ENCODE measurements around the gene SUGP1.

Gene SUGP1

DNA sequence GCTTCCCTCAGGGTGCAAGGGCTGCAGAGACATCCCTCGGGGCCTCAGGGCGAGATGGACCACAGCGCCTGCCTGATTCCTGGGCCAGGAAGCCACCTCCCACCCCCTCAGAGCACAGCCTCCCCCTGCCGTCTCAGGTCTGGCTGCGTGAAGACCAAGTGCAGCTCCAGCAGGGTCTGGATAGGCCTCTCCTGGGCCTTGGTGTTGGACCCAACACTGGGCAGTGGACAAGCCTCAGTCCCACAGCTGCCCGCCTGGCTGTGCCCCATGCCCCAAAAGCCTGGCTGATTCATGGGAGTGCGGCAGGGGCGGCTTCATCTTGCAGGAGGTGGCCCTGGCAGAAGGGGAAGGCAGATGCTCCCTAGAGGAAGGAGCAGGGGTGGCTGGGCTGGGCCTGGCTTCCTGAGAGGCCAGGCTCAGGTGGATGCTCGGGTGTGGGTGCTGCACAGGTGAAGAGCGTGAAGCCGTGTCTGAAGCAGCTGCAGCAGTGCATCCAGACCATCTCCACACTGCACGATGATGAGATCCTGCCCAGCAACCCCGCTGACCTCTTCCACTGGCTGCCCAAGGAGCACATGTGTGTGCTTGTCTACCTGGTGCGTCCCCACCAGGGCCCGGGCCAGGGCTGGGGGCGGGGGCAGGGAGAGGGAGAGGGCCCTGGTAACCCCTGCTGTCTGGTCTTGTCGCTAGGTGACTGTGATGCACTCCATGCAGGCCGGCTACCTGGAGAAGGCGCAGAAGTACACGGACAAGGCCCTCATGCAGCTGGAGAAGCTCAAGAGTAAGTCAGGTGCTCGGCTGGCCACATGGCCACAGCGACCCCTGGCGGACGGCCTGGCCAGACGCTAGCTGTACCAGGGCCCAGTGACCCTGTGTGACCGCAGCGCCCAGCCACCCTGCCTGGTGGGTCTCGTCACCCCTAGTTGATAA lies 22.0 kb upstream of the SUGP1 start:
- Histone ChIP-seq H4K20me1 (peaks cover 48% of the 10 kb centered on the region), H3K9ac (no peak overlapping the region), H3K9me3 (no peaks in the 10 kb centered on the region), H3K27ac (no peak overlapping the region), H3K27me3 (no peaks in the 10 kb centered on the region), H3K36me3 (peaks cover 98% of the 10 kb centered on the region), H3K4me3 (no peak overlapping the region), H3K4me1 (no peaks in the 10 kb centered on the region), H3K4me2 (no peak overlapping the region)
- TF ChIP-seq Cebpa-rat (IDR thresholded peaks at IDR 0.05), result no peak

- no peak overlapping the region for H3K4me3 ChIP-seq
- no peaks in the 10 kb centered on the region for H3K4me1 ChIP-seq
- H3K27me3 ChIP-seq, result no peaks in the 10 kb centered on the region
- H3K9me3 ChIP-seq, result no peaks in the 10 kb centered on the region
- no peak for TF ChIP-seq Cebpa-rat (IDR thresholded peaks at IDR 0.05)
- H3K4me2 ChIP-seq, result no peak overlapping the region
- H3K27ac ChIP-seq, result no peak overlapping the region
- peaks cover 59% of the 10 kb centered on the region for H4K20me1 ChIP-seq
- peaks cover 98% of the 10 kb centered on the region for H3K36me3 ChIP-seq
- no peak overlapping the region for H3K9ac ChIP-seq
These were observed 20.7 kb upstream of the SUGP1 start for GRCh38 chr19:19341026-19341425.

DNA sequence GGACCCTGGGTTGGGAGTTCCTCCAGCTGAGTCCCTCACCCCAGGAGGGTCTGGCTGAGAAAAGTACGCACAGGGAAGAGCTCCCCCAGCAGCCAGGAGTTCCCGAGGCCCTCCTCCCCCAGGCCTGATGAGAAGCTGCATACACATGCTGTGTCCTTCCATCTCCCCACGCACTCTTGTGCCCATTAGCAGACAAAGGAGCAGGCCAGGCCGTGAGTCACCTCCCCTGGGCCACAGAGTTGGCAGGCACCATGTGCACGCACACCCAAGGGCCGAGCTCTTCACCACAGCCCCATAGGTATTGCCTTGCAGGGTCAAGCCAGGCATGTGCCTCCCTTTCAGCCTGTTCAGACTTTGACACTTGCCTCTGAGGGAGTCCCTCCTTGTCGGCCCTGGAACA lies 17.8 kb upstream of the SUGP1 start:
- H3K4me1 ChIP-seq, result no peaks in the 10 kb centered on the region
- no peak for TF ChIP-seq Cebpa-rat (IDR thresholded peaks at IDR 0.05)
- no peaks in the 10 kb centered on the region for H3K9me3 ChIP-seq
- H3K9ac ChIP-seq, result no peak overlapping the region
- H4K20me1 ChIP-seq, result peaks cover 72% of the 10 kb centered on the region
- H3K36me3 ChIP-seq, result peaks cover 98% of the 10 kb centered on the region
- H3K27me3 ChIP-seq, result no peaks in the 10 kb centered on the region
- H3K27ac ChIP-seq, result no peak overlapping the region
- H3K4me3 ChIP-seq, result no peak overlapping the region
- H3K4me2 ChIP-seq, result no peak overlapping the region

DNA sequence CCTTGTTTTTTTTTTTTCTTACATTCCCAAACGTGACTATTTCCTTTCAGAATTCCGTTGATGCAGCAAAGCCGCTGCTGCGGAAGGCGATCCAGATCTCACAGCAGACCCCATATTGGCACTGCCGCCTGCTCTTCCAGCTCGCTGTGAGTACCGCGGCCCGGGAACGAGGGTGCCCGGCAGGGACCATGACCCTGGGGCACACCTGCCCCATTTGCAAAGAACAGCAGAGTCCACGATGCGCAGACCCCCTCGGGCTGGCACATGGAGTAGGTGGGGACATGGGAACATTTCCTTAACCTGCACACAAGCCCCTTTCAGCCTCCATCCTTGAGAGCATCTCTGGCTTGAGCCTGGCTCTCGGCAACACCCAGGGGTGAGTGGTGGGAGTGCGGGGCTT lies 16.8 kb upstream of the SUGP1 start:
- Histone ChIP-seq H3K4me2 (no peak overlapping the region), H3K36me3 (peaks cover 98% of the 10 kb centered on the region), H3K27me3 (no peaks in the 10 kb centered on the region), H3K27ac (no peak overlapping the region), H4K20me1 (peaks cover 77% of the 10 kb centered on the region), H3K4me3 (no peak overlapping the region), H3K9me3 (no peaks in the 10 kb centered on the region), H3K4me1 (no peaks in the 10 kb centered on the region), H3K9ac (no peak overlapping the region)
- no peak for TF ChIP-seq Cebpa-rat (IDR thresholded peaks at IDR 0.05)

- no peak overlapping the region for H3K9ac ChIP-seq
- peaks cover 77% of the 10 kb centered on the region for H4K20me1 ChIP-seq
- no peak overlapping the region for H3K4me3 ChIP-seq
- no peak for TF ChIP-seq Cebpa-rat (IDR thresholded peaks at IDR 0.05)
- no peak overlapping the region for H3K4me2 ChIP-seq
- no peak overlapping the region for H3K27ac ChIP-seq
- no peaks in the 10 kb centered on the region for H3K27me3 ChIP-seq
- no peaks in the 10 kb centered on the region for H3K4me1 ChIP-seq
- H3K9me3 ChIP-seq, result no peaks in the 10 kb centered on the region
- peaks cover 98% of the 10 kb centered on the region for H3K36me3 ChIP-seq
These were observed 16.3 kb upstream of the SUGP1 start for GRCh38 chr19:19336597-19336996.

- Histone ChIP-seq H3K27ac (no peak overlapping the region), H3K27me3 (no peaks in the 10 kb centered on the region), H3K4me1 (no peaks in the 10 kb centered on the region), H3K9ac (no peak overlapping the region), H3K9me3 (no peaks in the 10 kb centered on the region), H3K4me2 (no peak overlapping the region), H4K20me1 (peaks cover 78% of the 10 kb centered on the region), H3K36me3 (peaks cover 98% of the 10 kb centered on the region), H3K4me3 (no peak overlapping the region)
- no peak for TF ChIP-seq Cebpa-rat (IDR thresholded peaks at IDR 0.05)
These were observed 15.3 kb upstream of the SUGP1 start for GRCh38 chr19:19335408-19336158.

DNA sequence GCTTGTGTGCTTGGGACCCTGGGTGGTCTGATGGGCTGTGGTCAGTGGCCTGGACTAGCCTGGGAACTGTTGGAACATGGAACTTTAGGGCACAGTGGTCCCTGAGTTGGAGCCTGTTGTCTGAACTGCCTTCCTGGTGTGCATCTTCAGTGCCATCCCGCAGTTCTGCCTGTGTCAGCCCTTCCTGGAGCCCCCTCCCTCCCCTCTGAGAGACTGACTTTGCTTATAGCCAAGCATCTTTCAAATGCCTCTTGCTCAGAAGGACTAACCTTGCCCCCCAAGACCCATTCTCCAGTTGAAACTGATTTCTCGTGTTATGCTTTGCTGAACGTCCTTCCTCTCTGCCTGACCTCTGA lies 14.7 kb upstream of the SUGP1 start:
- Histone ChIP-seq H3K4me2 (no peak overlapping the region), H3K27ac (no peak overlapping the region), H3K27me3 (no peaks in the 10 kb centered on the region), H3K36me3 (peaks cover 99% of the 10 kb centered on the region), H3K4me3 (no peak overlapping the region), H3K9me3 (no peaks in the 10 kb centered on the region), H4K20me1 (peaks cover 84% of the 10 kb centered on the region), H3K9ac (no peak overlapping the region), H3K4me1 (no peaks in the 10 kb centered on the region)
- TF ChIP-seq Cebpa-rat (IDR thresholded peaks at IDR 0.05), result no peak

DNA sequence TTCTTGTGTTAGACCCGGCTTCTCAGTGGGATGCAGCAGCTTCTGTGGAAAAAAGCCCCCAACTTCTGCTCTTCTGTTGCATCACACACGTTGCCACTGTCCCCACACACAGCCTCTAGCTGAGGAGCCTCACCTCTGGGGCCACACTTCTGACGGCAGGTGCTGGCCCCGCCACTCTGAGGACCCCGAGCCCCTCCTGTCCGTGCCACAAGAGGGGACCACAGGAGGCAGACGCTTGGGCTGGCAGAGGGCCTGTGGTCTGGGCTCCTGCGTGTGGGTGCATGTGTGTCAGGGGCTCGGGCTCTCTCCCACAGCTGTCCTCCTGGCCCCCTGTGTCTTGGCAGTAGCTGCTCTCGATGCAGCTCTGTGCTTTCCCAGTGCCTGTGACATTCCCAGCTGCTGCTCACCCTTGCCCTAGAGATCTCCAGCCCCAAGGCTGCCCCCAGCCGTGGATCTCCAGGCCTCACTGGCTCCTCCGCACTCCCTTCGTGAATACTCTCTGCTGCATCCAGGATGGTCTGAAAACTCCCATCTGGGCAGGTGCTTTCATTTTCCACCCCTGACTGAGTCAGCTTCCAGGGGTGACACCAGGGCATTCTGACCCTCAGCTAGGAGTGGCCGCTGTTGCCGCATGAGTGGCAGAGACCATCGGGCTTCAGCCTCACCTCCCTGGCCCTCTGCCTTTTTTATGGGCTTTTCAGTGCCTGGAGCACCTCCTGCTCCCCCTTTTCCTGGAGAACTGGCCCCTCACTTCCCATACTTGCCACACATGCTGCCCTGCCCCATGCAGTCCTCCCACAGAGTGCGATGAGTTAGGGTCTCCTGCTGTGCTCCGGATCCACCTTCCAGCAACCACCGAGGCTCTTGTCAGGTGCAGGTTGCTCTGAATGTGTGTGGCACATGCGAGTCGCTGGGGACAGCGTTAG lies 14.0 kb upstream of the SUGP1 start:
- H3K9ac ChIP-seq, result no peak overlapping the region
- H4K20me1 ChIP-seq, result peaks cover 90% of the 10 kb centered on the region
- peaks cover 100% of the 10 kb centered on the region for H3K36me3 ChIP-seq
- TF ChIP-seq Cebpa-rat (IDR thresholded peaks at IDR 0.05), result no peak
- H3K27ac ChIP-seq, result no peak overlapping the region
- H3K4me2 ChIP-seq, result no peak overlapping the region
- no peak overlapping the region for H3K4me3 ChIP-seq
- H3K27me3 ChIP-seq, result no peaks in the 10 kb centered on the region
- H3K9me3 ChIP-seq, result no peaks in the 10 kb centered on the region
- peaks cover 4% of the 10 kb centered on the region for H3K4me1 ChIP-seq

DNA sequence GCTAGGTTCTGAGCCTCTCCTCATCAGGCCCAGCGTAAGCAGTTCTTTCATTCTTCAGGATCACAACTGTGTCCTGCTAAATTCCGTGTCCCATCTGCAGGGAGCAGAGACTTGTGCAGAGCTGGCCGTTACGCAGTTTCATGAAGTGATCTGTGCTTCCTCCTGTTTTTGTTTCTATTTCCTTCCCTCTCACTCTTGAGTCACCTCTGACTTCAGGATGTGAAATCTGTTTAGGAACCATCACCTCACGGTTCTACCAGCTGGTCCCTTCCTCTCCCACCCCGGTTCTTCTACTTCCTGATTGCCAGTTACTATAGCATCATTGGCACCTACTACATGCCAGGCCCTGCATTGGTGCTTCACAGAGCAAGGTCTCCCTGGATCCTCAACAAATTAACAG lies 8.8 kb upstream of the SUGP1 start:
- Histone ChIP-seq H3K4me2 (peak overlapping the region; percentile 46), H4K20me1 (peaks cover 96% of the 10 kb centered on the region), H3K4me3 (no peak overlapping the region), H3K9ac (peak overlapping the region; percentile 42), H3K27ac (peak overlapping the region; percentile 29; the same call in 1 of the 2 replicates), H3K36me3 (peaks cover 94% of the 10 kb centered on the region), H3K27me3 (no peaks in the 10 kb centered on the region), H3K9me3 (no peaks in the 10 kb centered on the region), H3K4me1 (peaks cover 26% of the 10 kb centered on the region)
- TF ChIP-seq Cebpa-rat (IDR thresholded peaks at IDR 0.05), result no peak
